OCI-LY3 (cell line): ENCODE measurements around the gene LHFPL6.

ENCODE experiments used
- H2AFZ ChIP-seq: fragments of 200-600, 300-600 bp; shearing (Covaris generic); 2 replicates; pipeline ENCODE4 v1.6.0; 2014; ENCODE audit warnings: antibody characterized with exemption, low read depth, low read length
- H3K27ac ChIP-seq: fragments of 200-600, 300-600 bp; sonication (generic); 2 replicates; pipeline ENCODE4 v1.5.1; 2014; ENCODE audit warnings: mild to moderate bottlenecking, low read length, moderate library complexity, mixed read lengths
- H3K27me3 ChIP-seq: fragments of 200-600, 300-600 bp; sonication (generic); 2 replicates; pipeline ENCODE4 v1.6.1; 2014; ENCODE audit warnings: low read depth, low read length, mixed read lengths
- H3K36me3 ChIP-seq: fragments of 200-600, 300-600 bp; sonication (generic); replicated peaks from 2 replicates; pipeline ENCODE3; 2014; ENCODE audit warnings: low read depth, low read length, mixed read lengths
- H3K4me1 ChIP-seq: fragments of 300-600, 200-600 bp; sonication (generic); 2 replicates; pipeline ENCODE4 v1.6.1; 2014; ENCODE audit warnings: low read length, mixed read lengths
- H3K4me2 ChIP-seq: fragments of 200-600, 300-600 bp; sonication (generic); 2 replicates; pipeline ENCODE4 v1.6.1; 2014; ENCODE audit warnings: low read length, mixed read lengths
- H3K4me3 ChIP-seq: fragments of 300-600, 200-600 bp; sonication (generic); 2 replicates; pipeline ENCODE4 v1.5.1; 2014; ENCODE audit warnings: antibody characterized with exemption, mild to moderate bottlenecking, low read length, moderate library complexity
- H3K79me2 ChIP-seq: fragments of 300-600, 200-600 bp; shearing (Covaris generic); 2 replicates; pipeline ENCODE4 v1.6.1; 2014; ENCODE audit warnings: mild to moderate bottlenecking, low read length, mixed read lengths
- H3K9ac ChIP-seq: fragments of 300-600, 200-600 bp; shearing (Covaris generic); 2 replicates; pipeline ENCODE4 v1.6.0; 2014; ENCODE audit warnings: mild to moderate bottlenecking, low read length, moderate library complexity
- H3K9me3 ChIP-seq: fragments of 200-600, 300-600 bp; shearing (Covaris generic); 2 replicates; pipeline ENCODE4 v1.6.1; 2014; ENCODE audit warnings: low read length, mixed read lengths; ENCODE audit not compliant: insufficient read depth
- H4K20me1 ChIP-seq: fragments of 200-600, 300-600 bp; sonication (generic); 2 replicates; pipeline ENCODE4 v1.6.1; 2016; ENCODE audit warnings: low read length, mixed read lengths; ENCODE audit not compliant: insufficient read depth
- CTCF ChIP-seq: fragments of 200-600, 300-600 bp; sonication (generic); IDR thresholded peaks from 2 replicates; pipeline ENCODE4 v1.5.1; 2014; ENCODE audit warnings: antibody characterized with exemption, low read length, low read depth
- EZH2phosphoT487 ChIP-seq: fragments of 200-600 bp; shearing (Covaris generic); IDR thresholded peaks from 2 replicates; pipeline ENCODE4 v1.6.1; 2018; ENCODE audit warnings: antibody characterized with exemption, mixed run types, low read depth

Gene LHFPL6

GRCh38 chr13:39566216-39566869 is 36.6 kb downstream of the LHFPL6 start:
- Histone ChIP-seq H3K27me3 (no peaks in the 10 kb centered on the region), H3K4me1 (peaks cover 14% of the 10 kb centered on the region), H3K4me2 (no peak overlapping the region), H3K9ac (no peak overlapping the region), H4K20me1 (no peaks in the 10 kb centered on the region), H3K4me3 (no peak overlapping the region), H3K9me3 (no peaks in the 10 kb centered on the region), H3K79me2 (peaks cover 20% of the 10 kb centered on the region), H3K36me3 (no peaks in the 10 kb centered on the region), H3K27ac (no peak overlapping the region), H2AFZ (no peak overlapping the region)
- TF ChIP-seq CTCF (no peak), EZH2phosphoT487 (no peak)

GRCh38 chr13:39565036-39565949 is 37.7 kb downstream of the LHFPL6 start:
- peak overlapping the region; percentile 16 for H3K4me2 ChIP-seq
- H3K36me3 ChIP-seq: peaks cover 5% of the 10 kb centered on the region
- H3K9me3 ChIP-seq: no peaks in the 10 kb centered on the region
- H3K79me2 ChIP-seq: peaks cover 27% of the 10 kb centered on the region
- no peak overlapping the region for H3K4me3 ChIP-seq
- H3K27ac ChIP-seq: no peak overlapping the region
- H4K20me1 ChIP-seq: no peaks in the 10 kb centered on the region
- TF ChIP-seq CTCF: no peak
- TF ChIP-seq EZH2phosphoT487: no peak
- H3K27me3 ChIP-seq: no peaks in the 10 kb centered on the region
- no peak overlapping the region for H3K9ac ChIP-seq
- H2AFZ ChIP-seq: no peak overlapping the region
- peaks cover 14% of the 10 kb centered on the region for H3K4me1 ChIP-seq

- H3K27me3 ChIP-seq: no peaks in the 10 kb centered on the region
- H2AFZ ChIP-seq: no peak overlapping the region
- no peaks in the 10 kb centered on the region for H4K20me1 ChIP-seq
- H3K9ac ChIP-seq: no peak overlapping the region
- H3K4me2 ChIP-seq: no peak overlapping the region
- no peak overlapping the region for H3K27ac ChIP-seq
- no peak for TF ChIP-seq CTCF
- no peak for TF ChIP-seq EZH2phosphoT487
- H3K36me3 ChIP-seq: peaks cover 5% of the 10 kb centered on the region
- H3K79me2 ChIP-seq: peaks cover 22% of the 10 kb centered on the region
- H3K4me3 ChIP-seq: no peak overlapping the region
- H3K9me3 ChIP-seq: no peaks in the 10 kb centered on the region
- peaks cover 14% of the 10 kb centered on the region for H3K4me1 ChIP-seq
These were observed 39.6 kb downstream of the LHFPL6 start for GRCh38 chr13:39563470-39563735.

- Histone ChIP-seq H3K9ac (no peak overlapping the region), H2AFZ (no peak overlapping the region), H3K27me3 (no peaks in the 10 kb centered on the region), H3K4me1 (peaks cover 14% of the 10 kb centered on the region), H3K4me3 (no peak overlapping the region), H3K79me2 (peaks cover 28% of the 10 kb centered on the region), H3K27ac (no peak overlapping the region), H4K20me1 (no peaks in the 10 kb centered on the region), H3K4me2 (no peak overlapping the region), H3K9me3 (no peaks in the 10 kb centered on the region), H3K36me3 (peaks cover 13% of the 10 kb centered on the region)
- TF ChIP-seq EZH2phosphoT487 (no peak), CTCF (no peak)
These were observed 41.0 kb downstream of the LHFPL6 start for GRCh38 chr13:39561971-39562370.
